Mesodermal cell (in vitro differentiated cells): Measurements from ENCODE around the gene INPP4B.

ENCODE experiments used
- H3K27ac ChIP-seq: 2 replicates; pipeline ENCODE4 v1.7.0; 2013; ENCODE audit warnings: mild to moderate bottlenecking, low read depth, low read length, moderate library complexity; ENCODE audit not compliant: severe bottlenecking
- H3K36me3 ChIP-seq: 2 replicates; pipeline ENCODE4 v1.7.1; 2013; ENCODE audit warnings: mild to moderate bottlenecking, low read length, moderate library complexity; ENCODE audit not compliant: control insufficient read depth, insufficient read depth
- H3K4me1 ChIP-seq: one replicate; pipeline ENCODE4 v1.7.1; 2013; ENCODE audit warnings: mild to moderate bottlenecking, low read length; ENCODE audit not compliant: insufficient read depth, control insufficient read depth, poor library complexity, severe bottlenecking
- H3K4me3 ChIP-seq: 2 replicates; pipeline ENCODE4 v1.7.0; 2013; ENCODE audit warnings: low read length, control low read depth, mild to moderate bottlenecking; ENCODE audit not compliant: insufficient read depth, poor library complexity, severe bottlenecking; ENCODE audit errors: extremely low read depth
- H3K9me3 ChIP-seq: 2 replicates; pipeline ENCODE4 v1.7.1; 2013; ENCODE audit warnings: mild to moderate bottlenecking, low read length, moderate library complexity; ENCODE audit not compliant: control insufficient read depth
- WGBS, 2 experiments: methylation state at CpG; one replicate each; pipeline ENCODE4 v1.1.5; 2013; ENCODE audit warnings: missing lambda C conversion rate in 2 of 2; ENCODE audit not compliant: insufficient coverage in 2 of 2; 5-methylcytosine and 5-hydroxymethylcytosine counted together

INPP4B gene

DNA sequence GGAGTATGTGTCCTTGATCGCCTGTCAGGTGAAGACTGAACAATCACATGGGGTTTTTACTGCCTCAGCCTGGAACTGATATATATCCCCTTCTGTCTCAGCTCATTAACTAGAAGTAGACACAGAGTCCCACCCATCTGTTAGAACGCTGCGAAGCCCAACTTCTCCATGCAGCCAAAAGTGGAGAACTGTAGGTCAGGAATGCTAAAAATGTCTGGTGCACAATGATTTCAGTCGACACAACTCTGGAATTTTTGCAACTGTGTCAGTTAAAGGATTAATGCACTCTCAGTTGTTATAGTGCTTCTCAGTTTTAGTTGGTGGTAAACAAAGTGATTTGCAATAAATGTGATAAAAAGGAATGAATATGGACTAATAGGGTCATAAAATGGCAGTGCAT lies 287.2 kb downstream of the INPP4B start:
- peaks cover 16% of the 10 kb centered on the region for H3K4me1 ChIP-seq
- no peaks in the 10 kb centered on the region for H3K9me3 ChIP-seq
- H3K4me3 ChIP-seq, result no peak overlapping the region
- H3K27ac ChIP-seq, result no peak overlapping the region
- WGBS, 2 experiments, result 33 to 69% methylated on average over 1 to 3 of the region's 4 CpGs
- no peaks in the 10 kb centered on the region for H3K36me3 ChIP-seq

DNA sequence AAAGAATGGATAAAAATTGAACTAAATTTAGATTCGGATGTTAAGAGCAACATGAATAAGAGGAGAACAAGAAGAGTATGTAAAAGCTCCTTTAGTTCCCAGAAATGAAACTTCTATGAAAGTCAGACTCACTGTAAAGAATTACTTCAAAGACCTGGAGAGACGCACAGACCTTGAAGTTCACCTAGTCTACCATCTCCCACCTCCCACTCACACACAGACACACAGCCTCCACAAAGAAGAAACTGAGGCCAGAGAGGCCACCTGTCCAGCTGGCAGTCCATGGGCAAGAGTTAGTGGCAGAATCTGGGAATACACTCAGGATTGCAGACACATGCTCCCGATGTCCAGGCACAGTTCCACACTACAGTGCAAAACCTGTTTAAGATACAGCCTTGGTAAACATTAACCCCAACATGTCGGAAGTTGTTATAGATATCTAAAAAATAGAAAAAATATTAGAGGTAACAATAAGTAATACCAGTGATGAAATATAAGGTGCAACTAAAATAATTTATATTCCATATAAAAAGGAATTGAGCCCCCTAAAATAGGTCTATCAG lies 288.8 kb downstream of the INPP4B start:
- no peak overlapping the region for H3K4me3 ChIP-seq
- no peak overlapping the region for H3K27ac ChIP-seq
- H3K36me3 ChIP-seq, result no peaks in the 10 kb centered on the region
- WGBS, 2 experiments, result 88 to 100% methylated on average over 1 to 3 of the region's 4 CpGs
- no peaks in the 10 kb centered on the region for H3K9me3 ChIP-seq
- H3K4me1 ChIP-seq, result peaks cover 15% of the 10 kb centered on the region

DNA sequence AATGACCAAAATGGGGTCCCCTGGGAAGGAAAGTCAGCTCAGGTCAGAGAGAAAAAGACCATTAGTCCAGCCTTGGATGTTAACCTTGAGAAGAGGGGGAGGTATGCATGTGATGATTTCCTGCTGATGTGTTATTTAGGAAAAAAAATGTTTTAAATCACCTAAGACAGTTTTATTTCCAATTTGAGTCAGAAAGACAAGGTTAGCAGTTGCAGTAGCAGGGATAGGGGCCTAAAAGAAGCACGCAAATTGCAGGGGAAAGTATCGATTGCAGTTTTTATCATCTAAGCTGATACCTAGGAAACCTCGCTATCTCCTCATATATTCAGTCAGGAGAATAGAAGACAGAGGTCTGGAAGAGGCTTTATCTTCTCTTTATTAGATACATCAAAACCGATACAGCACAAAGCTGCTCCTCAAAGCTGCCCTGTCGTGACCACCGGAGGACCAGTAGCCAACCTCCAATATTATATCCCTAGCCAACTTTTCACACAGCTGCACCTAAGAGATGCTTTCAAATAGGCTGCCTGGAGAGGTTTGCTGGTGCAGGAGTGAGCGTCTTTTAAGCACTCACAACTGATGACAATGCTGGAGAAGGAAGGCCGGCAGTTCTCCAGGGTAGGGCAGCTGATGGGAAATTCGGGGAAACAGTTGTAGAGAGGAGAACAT lies 289.4 kb downstream of the INPP4B start:
- Histone ChIP-seq H3K4me1 (peaks cover 15% of the 10 kb centered on the region), H3K36me3 (no peaks in the 10 kb centered on the region), H3K27ac (no peak overlapping the region), H3K4me3 (no peak overlapping the region), H3K9me3 (no peaks in the 10 kb centered on the region)
- WGBS, 2 experiments, result 87 to 91% methylated on average over 4 to 9 of the region's 9 CpGs

DNA sequence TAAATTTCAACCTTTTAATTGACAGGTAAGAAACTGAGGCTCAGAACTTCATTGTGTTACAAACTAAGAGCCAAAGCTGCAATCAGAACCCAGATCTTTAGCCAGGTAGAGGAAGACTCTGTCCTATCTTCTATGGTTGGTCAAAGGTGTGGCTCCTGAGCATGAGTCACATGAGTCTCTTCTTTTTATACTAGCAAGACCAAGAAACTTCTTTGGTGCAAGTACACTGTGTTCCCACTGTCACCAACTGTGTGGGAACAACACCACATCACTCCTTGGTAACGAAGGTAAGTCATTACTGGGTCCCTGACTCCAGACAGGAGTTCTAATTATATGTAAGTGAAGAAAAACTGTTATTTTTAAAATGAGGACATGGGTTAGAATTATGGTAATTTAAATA lies 290.1 kb downstream of the INPP4B start:
- peaks cover 17% of the 10 kb centered on the region for H3K4me1 ChIP-seq
- H3K36me3 ChIP-seq, result no peaks in the 10 kb centered on the region
- no CpG with 5 or more reads among the region's 1 CpG for WGBS, 2 experiments
- H3K9me3 ChIP-seq, result no peaks in the 10 kb centered on the region
- H3K4me3 ChIP-seq, result no peak overlapping the region
- H3K27ac ChIP-seq, result no peak overlapping the region

DNA sequence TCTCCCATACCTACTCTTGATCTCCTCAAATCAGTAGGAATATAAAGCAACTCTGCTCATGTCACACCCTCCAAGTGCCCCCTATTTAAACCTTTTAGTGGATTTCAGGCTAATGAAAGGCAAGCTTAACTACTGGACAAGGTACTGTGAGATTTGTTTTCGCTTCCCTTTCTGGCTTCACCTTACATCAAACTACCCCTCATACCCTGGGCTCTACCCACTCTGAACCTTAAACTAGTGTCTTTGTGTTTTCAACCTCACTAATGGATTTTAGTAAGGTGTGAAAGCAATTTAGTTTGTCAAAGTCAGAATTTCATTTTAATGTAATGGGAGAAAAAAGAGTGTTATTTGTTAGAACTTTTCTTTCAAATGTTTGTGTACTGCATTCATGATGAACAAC lies 291.7 kb downstream of the INPP4B start:
- Histone ChIP-seq H3K4me1 (peaks cover 26% of the 10 kb centered on the region), H3K4me3 (no peak overlapping the region), H3K36me3 (no peaks in the 10 kb centered on the region), H3K9me3 (no peaks in the 10 kb centered on the region), H3K27ac (no peak overlapping the region)
- 80% methylated on average over 1 of the region's 1 CpG; no CpG with 5 or more reads in 1 of the 2 experiments for WGBS, 2 experiments

DNA sequence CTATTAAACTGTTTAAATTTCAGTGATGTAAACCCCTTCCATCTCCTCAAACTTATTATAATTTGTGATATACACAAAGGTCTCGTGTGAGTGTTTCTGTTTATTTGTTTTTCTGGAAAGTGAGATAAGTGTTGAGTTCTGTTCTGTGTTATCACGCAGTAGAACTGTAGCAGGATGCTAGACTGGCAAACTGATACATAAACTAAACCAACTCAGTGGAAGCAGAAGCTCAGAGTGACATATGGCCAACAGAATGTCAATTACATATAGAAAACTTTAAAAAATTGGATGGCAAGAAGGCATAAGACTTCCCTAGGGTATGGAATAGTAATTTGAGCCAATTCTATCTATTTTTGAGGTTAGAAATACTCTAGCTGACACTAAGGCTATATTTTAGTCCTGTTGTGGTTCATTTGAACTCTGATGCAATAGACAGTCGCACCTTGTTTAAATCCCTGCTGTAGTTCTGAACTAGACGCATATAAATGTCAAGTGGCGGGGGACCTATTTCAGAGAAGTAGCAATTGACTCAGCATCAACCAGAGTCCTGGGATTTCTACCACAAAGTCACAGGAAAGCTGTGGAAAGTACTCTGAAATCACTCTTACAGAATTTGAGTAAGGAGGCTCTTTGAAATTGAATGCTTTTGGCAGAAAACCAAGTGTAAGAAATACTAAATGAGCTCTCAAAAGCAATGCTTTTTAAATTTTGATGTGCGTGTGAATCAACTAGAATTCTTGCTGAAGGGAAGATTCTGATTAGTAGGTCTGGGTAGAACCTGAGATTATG lies 294.4 kb downstream of the INPP4B start:
- peaks cover 21% of the 10 kb centered on the region for H3K4me1 ChIP-seq
- WGBS, 2 experiments, result 90 to 95% methylated on average over 3 to 4 of the region's 6 CpGs
- H3K9me3 ChIP-seq, result no peaks in the 10 kb centered on the region
- H3K36me3 ChIP-seq, result no peaks in the 10 kb centered on the region
- no peak overlapping the region for H3K4me3 ChIP-seq
- peak overlapping the region; percentile 64 for H3K27ac ChIP-seq

DNA sequence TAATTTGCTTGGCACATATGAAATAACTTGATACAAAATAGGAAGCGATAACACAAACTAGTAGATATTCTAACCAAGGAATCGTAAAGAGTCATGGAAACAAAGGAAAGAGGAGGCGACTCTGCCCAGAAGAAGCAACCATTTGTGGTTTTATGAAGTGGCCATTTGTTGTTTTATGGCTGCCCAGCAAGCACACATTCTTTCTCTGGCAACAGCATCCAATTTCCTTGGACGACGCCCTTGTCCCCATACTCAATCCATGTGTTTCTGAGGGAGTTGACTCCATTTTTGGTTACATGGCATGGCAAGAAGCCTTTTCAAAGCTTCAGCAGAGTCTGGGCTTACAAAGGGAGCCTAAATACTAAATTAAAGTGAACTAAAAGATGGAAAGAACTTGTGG lies 295.1 kb downstream of the INPP4B start:
- no peaks in the 10 kb centered on the region for H3K9me3 ChIP-seq
- peaks cover 21% of the 10 kb centered on the region for H3K4me1 ChIP-seq
- no peak overlapping the region for H3K4me3 ChIP-seq
- peak overlapping the region; percentile 64 for H3K27ac ChIP-seq
- 89 to 100% methylated on average over 3 to 4 of the region's 5 CpGs for WGBS, 2 experiments
- no peaks in the 10 kb centered on the region for H3K36me3 ChIP-seq

DNA sequence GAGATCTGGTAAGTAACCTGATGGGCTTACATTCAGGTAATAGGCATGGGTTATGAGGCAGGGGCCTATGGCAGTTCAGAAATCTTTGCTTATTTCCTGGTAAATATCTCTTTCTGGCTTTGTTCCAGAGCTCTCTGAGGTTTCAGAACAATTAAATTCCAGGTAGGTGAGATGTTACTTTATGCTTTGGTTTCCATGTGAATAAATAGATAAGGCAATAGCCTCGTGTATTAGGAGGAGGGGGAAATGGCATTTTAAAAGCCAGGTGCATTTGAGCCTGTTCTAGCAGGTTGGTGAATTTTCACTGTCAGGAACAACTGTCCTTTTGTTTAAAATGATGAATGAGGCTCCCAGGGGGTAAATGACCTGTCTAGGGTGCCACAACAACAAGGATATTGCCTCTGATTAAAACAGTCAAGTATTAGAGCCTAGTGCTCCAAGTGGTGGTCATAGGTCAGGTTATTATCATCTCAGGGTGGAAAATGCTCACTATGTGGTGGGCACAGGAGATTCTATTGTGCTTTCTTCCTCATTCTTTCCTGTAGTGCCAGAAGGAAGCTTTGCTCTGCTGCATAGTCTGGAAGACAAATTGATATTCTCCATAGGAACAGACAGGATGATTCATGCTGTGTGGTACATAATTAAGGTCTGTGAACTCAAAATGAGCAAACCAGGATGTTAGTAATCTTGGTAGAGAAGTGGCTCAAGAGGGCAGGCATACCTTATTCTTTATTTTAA lies 296.2 kb downstream of the INPP4B start:
- Histone ChIP-seq H3K36me3 (no peaks in the 10 kb centered on the region), H3K27ac (peak overlapping the region; percentile 82), H3K9me3 (no peaks in the 10 kb centered on the region), H3K4me3 (no peak overlapping the region), H3K4me1 (peaks cover 21% of the 10 kb centered on the region)
- 62 to 67% methylated on average over 1 of the region's 1 CpG for WGBS, 2 experiments

DNA sequence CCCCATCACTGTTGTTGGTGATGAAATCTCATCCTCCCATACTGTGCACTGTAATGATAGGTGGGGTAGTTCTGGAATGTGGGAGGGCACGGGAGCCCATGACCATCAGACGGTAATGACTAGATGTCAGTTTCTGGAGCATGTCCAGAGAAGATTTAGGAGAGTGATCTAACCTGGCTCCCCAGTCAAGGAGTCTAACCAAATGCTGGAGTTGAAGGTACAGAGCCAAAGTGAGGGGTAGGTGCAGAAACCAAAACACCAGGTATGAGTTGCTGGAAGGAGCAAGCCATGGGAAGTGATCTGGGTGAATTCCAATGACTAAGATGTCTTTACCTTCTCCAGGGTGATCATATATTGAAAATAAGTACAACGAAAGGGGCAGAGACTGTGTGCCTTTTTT lies 296.9 kb downstream of the INPP4B start:
- 82 to 83% methylated on average over 2 of the region's 3 CpGs for whole genome bisulfite sequencing, 2 experiments
- no peak overlapping the region for H3K4me3 ChIP-seq
- peak overlapping the region; percentile 82 for H3K27ac ChIP-seq
- H3K36me3 ChIP-seq, result no peaks in the 10 kb centered on the region
- H3K9me3 ChIP-seq, result no peaks in the 10 kb centered on the region
- H3K4me1 ChIP-seq, result peaks cover 21% of the 10 kb centered on the region

DNA sequence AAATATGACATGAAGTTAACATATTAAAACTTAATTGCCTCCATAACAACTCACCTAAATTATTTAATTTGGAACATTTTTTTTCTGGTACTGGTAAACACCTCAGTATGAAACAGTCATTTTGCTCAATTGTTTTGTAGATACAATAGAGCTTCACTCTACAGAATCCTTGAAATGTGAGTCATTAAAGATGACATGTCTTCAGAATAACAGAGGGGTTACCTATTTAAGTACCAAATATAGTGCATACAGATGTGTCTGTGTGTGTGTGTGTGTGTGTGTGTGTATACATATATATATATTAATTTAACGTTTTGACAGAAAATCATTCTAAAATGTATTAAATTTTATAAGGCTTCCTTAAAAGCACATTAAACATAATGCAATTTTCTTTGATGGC lies 297.6 kb downstream of the INPP4B start:
- no peak overlapping the region for H3K27ac ChIP-seq
- peaks cover 21% of the 10 kb centered on the region for H3K4me1 ChIP-seq
- no CpG with 5 or more reads among the region's 1 CpG for WGBS, 2 experiments
- no peaks in the 10 kb centered on the region for H3K9me3 ChIP-seq
- H3K4me3 ChIP-seq, result no peak overlapping the region
- no peaks in the 10 kb centered on the region for H3K36me3 ChIP-seq
